ENCODE measurements around the gene NDOR1.

Gene NDOR1

DNA sequence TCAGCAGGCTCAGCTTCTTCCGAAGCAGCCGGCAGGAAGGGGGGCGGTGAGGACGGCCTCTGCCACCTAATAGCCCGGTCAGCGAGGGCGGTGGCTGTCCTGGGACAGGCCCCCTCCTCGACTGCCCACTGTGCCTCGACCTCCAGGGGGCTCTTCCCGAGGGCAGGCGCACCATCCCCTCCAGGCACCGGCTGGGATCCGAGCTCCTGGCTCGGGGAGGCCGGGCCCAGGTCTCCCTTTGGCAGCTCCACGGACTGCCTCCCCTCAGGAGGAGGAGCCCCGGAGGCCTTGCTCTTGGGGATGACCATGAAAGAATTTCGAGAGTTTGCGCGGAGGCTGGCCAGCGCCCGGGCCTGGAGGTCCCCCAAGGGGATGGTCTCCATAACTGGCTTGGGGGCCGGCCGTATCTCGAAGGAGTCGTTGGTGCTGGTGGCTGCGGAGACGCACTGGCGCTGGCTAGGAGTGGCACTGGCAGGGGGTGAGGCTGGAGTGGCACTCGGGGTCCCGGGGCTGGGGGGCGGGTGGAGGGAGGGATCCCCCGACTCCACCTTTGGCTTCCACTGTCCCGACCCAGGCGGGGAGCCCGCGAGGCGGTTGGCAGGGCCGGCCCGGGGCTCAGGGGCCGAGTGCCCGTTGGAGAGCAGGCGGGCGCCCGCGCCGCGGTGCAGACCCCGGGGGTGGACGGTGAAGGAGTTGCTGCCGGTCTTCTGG lies 5.9 kb upstream of the NDOR1 start:
- FAIRE-seq, result no peak

DNA sequence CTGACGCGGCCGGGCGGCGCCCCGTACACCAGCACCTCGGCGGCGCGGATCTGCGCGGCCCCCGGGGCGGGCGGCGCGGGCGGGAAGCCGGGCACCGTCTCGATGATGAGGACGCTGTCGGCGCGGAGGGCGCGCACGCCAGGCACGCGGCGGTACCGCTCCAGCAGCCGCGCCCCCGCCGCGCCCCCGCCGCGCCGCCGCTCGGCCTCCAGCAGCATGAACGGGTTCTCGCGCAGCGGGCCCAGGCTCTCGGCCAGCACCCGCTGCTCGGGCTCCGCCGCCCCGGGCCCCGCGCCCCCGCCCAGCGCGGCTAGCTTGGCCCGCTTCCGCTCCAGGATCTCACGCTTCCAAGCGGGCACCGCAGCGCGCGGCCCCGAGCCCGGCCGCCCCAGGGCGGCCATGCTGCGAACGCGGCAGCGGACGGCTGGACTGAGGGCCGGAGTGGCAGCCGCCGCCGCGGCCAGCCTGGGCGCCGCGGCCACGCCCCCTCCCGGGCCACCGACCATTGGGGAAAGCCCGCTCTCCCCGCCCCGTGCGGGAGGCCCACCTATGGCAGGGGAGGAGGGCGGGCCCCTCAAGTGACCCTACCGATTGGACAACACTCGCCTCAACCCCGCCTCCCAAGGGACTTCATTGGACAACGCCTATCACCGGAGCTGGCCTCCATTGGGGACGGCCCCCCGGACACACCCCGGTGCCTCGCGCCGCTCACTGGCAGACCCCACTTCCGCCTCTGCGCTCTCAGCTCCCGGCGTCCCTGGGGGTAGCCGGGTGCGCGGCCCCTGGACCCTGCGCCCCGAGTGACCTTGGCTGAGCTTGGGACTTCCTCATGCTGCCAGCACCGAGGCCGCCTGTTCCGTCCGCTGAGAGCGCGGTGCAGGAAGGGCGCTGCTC lies 4.9 kb upstream of the NDOR1 start, which contains the start of gene TPRN:
TSS of gene TPRN (minus strand) at position 431 of the 894 bp plus-strand sequence. CDS start at position 401, 30 bp downstream.
- FAIRE-seq, result peak; percentile 81

DNA sequence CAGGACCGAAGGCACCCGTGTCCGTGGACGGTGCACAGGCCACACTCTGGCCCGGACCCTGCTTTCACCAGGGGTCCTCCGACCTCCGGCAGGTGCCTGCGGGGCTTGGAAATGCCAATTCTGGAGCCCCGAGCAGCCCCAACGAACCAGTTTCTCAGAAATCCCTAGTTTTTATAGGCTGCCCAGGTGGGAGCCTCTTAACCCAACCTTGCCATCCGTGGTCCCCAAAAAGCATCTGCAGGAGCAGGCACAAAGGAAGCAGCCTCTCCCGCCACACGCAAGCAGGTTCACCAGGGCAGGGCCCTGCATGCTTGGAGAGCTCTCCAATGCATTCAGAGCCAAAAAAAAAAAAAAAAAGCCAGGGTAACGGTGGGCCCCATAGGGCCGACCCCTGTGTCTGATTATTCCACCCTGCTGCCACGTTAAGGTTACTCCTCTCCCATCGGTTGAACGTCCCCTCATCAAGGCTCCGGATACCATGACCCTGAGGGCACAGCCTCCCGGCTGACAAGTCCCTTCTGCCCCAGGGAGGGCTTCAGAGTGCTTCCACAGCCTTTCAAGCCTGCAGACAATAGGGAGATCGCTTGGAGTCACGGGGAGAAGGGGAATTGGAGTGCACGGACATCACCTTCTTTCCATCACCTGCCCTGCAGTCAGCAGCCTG lies 4.2 kb upstream of the NDOR1 start:
- no peak for FAIRE-seq

DNA sequence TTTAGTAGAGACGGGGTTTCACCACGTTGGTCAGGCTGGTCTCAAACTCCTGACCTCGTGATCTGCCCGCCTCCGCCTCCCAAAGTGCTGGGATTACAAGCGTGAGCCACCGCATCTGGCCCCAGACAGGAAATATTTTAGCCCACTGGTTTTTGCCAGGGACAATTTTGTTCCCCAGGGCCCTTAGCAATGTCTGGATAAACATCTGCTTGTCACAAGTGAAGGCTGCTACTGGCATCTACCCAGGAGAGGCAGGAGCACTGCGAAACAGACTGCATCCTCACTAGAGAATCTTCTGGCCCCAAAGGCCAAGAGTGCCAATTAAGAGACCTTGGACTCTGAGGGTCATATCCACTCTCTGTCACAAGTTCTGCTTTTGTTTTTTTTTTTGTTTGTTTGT lies 2.5 kb upstream of the NDOR1 start:
- FAIRE-seq, result no peak

DNA sequence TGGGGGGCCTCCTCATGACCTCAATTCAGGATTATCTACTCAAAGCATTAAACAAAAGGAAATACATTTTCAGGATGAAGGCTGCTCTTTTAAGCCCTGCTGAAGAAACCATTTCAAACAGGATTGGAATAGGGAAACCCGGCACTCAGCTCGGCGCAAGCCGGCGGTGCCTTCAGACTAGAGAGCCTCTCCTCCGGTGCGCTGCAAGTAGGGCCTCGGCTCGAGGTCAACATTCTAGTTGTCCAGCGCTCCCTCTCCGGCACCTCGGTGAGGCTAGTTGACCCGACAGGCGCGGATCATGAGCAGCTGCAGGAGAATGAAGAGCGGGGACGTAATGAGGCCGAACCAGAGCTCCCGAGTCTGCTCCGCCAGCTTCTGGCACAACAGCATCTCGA lies 772 bp upstream of the NDOR1 start:
- FAIRE-seq, result no peak

DNA sequence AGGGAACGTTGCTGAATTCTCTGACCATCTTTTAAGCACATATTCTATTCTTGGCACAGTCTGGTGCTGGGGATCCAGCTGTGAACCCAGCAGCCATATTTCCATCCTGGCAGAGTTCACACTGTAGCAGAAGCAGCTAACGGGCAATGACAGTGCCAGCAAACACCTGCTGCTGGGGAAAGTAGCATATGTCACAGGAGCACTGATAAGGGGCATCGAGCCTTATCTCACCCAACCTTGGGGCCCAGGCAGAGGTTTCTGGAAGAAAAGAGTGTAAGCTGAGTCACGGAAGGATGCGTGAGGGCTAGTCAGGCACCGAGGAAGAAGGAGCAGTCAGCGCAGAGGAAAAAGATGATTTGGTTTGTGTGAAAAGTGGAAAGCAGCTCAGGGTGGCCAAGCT lies 1.1 kb downstream of the NDOR1 start:
- FAIRE-seq, result no peak

DNA sequence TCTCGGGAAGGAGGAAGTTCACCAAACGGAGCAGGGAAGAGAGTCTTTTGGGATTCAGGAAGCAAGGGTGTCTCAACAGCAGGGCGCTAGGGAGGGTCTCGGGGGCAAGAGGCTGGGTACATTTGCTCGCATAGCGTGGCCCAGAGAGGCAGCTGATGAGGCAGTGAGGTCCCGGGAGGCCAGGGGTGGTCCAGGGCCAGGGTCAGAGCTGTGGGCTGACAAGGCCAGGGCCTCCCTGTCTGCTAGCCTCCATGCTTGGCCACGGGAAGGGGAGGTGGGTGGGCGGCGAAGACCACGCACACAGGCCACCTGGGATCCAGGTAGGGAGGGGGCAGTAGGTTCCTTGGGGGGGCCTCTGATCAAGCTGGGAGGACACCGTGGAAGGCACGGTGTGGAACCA lies 6.0 kb downstream of the NDOR1 start:
- FAIRE-seq, result no peak

DNA sequence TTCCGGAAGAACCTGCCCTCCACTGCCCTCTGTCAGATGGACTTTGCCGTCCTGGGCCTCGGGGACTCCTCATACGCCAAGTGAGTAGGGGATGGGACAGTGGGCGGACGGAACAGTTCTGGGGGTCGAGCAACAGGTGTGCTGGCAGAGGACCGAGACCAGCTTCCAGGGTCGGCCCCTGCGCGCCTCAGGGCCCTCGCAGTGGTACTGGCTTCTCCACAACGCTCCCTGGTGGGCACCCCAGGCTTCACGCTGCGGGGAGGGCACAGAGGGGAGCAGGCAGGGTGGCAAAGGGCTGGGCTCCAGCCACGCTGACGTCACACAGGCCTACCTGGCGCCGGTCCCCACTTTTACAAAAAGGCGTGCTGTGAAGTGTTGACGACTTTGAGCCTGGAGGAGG lies 7.0 kb downstream of the NDOR1 start:
- no peak for FAIRE-seq

DNA sequence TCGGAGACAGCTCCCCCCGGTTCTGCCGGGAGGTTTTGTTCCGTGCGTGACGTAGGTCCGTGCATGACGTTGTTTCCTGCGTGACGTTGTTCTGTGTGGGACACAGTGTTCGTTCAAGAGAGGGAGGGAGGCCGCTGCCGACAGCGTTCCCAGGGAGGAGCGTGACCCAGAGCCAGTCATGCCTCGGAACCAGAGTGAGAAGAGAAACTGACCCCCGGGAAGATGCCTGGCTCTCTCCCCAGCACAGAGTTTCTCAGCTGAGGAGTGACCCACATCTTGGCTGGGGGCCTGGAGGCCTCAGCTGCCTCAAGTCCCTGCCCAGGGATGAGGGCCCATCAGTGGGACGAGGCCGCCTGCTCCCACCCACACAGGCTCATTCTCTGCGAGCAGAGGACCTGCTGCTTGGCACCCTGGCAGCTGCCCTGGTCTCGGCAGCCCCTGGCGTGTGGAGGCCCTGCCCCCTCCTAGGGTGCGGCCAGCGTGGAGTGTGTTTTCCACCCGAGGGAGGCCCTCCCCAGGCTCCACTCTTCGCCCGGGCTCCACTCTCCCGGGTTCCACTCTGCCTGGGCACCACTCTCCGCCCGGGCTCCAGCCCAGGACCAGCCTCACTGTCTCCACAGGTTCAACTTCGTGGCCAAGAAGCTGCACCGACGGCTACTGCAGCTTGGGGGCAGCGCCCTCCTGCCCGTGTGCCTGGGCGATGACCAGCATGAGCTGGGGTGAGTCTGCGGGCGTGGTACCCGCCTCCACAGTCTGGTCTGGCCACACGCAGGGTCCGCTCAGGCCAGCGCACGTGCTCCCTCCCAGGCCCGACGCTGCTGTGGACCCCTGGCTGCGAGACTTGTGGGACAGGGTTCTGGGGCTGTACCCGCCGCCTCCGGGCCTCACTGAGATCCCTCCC lies 7.9 kb downstream of the NDOR1 start:
- FAIRE-seq, result no peak

DNA sequence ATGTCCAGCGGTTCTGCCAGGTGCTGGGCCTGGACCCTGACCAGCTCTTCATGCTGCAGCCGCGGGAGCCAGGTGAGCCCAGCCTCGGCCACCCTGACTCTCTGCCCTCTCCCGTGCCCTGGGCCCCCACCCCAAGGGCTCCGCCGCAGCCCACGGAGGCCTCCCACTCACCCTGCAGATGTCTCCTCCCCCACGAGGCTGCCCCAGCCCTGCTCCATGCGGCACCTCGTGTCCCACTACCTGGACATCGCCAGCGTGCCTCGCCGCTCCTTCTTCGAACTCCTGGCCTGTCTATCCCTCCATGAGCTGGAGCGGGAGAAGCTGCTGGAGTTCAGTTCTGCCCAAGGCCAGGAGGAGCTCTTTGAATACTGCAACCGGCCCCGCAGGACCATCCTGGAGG lies 9.1 kb downstream of the NDOR1 start:
- no peak for FAIRE-seq

DNA sequence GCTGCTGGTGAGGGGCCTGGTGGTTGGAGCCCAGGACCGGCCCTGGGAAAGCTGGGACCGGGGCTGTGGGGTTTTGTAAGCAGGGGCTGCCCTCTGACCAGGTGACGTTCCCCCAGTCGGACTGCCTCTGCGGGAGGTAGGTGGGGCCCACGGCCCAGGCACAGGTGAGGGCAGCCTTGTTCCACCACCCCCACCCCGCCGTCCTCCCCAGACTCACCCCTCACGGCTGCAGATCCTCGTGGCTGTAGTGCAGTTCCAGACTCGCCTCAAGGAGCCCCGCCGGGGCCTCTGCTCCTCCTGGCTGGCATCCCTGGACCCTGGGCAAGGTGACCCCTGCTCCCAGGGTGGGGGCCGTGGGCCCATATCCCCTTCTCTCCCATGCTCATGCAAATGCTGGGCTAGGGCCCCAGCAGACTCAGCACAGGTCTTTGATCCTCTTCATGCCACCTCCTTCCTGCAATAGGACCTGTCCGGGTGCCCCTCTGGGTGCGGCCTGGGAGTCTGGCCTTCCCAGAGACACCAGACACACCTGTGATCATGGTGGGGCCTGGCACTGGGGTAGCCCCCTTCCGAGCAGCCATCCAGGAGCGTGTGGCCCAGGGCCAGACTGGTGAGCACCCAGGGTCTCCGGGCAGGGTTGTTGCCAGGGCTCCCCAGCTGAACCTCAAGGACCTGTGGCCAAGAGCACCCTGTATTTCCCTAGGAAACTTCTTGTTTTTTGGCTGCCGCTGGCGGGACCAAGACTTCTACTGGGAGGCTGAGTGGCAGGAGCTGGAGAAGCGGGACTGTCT lies 9.9 kb downstream of the NDOR1 start:
- no peak for FAIRE-seq

DNA sequence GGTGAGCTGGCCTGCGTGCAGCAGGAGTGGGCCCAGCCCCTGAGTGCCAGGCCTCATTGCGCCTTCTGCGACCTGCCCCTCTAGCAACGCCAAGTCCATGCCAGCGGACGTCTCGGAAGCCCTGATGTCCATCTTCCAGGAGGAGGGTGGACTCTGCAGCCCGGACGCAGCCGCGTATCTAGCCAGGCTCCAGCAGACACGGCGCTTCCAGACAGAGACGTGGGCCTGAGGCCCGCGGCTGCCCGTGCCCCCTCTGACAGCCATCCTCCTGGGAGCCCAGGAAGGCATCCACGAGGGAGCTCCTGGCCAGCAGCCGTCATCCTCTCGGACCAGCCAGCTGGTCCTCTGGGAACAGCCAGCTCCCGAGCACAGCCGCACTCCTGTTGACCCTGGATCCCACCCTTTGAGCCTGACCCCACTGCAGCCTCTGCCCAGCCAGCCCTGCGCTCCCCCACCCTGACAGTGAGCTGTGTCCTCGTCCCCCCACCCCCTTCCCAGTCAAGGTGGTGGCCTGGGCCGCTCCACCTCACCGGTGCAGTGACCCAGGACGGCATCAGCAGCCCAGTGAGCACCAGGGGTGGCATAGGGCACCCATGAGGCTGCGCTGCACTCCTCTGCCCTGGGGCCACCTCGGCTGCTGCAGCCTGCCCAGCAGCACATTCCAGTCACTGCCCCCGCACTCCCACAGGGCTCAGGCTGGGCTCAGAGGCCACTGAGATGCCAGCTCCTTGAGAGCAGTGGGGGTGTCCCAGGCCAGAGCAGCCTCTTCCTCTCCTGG lies 10.9 kb downstream of the NDOR1 start:
- no peak for FAIRE-seq

DNA sequence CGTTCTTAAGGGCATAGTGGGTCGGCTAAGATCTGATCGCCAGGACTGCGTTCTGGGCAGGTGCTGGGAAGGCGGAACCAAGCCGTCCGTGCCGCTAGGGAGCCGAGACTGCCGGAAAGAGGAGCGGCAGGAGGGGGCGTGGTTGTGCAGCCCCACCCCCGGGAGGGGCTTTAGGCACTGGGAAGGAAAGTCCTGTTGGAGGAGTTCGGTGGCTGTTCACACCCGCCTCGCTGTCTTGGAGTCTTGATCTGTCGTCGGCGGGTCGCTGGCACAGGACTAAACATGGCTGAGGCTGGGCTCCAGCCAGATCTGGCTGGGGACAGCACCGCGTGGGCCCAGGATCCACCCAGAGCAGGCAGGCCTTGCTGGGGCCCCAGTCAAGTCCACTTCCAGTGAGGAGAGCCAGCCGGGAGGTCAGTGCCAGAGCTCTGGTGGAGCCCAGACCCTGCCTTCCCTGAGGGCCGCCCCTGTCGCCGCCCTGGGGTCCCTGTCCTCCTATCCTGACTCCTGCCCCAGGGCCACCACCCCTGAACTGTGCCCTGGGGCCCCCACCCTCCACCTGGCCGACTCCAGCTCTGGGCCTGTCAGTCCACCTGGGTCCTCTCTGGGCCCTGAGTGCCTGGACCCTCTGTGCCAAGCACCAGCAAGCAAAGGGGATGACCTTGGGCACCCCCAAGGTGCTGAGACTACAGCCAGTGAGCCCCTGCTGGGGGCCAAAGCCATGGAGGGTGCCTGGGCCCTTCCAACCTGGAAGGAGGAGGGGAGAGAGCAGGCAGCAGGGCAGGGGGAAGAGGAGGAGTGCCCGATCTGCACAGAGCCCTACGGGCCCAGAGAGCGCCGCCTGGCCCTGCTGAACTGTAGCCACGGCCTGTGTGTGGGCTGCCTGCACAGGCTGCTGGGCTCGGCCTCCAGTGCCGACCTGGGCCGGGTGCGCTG lies 12.0 kb downstream of the NDOR1 start:
- no peak for FAIRE-seq

DNA sequence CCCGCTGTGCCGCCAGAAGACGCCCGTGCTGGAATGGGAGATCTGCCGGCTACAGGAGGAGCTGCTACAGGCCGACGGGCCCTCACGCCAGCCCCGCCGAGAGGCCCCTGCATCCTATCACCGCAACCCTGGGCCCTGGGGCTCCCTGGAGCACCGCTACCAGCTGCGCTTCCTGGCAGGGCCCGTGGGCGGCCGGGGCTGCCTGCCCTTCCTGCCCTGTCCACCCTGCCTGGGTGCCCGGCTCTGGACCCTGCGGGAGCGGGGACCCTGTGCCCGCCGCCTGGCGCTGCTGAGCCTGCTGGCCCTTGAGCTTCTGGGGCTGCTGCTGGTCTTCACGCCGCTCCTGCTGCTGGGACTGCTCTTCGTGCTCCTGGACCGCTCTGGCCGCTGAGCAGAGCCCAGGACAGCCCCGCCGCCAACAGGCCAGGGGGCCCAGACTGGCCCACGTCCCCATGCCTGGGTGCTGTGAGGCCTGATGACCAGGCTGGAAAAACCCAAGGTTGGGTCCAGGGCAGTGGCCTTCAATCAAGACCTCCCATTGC lies 12.8 kb downstream of the NDOR1 start:
- FAIRE-seq, result no peak

DNA sequence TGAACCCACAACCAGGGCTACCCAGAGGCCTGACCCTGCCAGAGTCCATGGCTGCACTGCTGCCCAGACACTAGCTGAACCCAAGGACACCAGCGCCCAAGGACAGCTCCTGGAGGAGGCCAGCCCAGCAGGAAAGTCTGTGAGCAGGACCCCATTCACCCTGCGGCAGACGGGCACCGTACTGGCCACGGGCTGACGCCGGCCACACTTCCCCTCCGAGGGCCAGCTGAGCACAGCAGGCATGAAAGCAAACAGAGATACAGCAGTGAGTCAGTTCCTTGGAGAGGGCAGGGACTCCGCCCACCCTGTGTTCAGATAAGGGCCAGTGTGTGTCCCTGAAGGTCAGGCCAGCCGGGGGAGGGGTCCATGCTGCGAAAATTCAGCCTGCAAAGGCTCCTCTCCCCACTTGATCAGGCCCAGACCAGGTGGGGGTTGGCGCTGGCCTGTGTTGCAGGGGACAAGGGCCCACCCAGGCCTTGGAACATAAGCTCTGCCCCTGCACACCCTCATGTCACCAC lies 13.3 kb downstream of the NDOR1 start:
- no peak for FAIRE-seq

DNA sequence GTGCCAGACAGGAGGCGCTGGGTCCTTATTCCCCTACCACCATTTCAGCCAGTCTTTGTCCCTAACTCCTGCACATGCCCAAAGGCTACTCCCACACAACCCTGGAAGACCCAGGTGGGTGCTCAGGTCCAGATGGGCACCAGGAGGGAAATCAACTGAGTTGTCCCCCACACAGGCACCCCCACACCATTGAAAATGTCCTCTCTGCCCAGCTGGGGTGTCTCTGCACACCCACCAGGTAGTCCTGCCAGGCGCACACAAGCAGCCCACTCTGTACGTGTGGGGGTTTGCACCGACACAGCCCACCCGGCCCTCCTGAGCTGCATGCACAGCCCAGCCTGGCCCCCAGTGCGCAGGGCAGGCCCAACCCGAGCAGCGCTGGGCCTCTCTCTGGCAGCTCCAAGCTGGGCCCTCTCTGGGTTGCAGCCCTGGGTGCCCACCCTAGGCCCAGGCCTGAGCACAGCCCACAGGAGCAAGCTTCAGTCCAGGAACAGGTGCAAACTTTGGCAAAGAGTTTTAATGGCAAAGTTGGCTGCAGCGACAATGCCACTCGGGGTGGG lies 14.3 kb downstream of the NDOR1 start:
- no peak for FAIRE-seq

DNA sequence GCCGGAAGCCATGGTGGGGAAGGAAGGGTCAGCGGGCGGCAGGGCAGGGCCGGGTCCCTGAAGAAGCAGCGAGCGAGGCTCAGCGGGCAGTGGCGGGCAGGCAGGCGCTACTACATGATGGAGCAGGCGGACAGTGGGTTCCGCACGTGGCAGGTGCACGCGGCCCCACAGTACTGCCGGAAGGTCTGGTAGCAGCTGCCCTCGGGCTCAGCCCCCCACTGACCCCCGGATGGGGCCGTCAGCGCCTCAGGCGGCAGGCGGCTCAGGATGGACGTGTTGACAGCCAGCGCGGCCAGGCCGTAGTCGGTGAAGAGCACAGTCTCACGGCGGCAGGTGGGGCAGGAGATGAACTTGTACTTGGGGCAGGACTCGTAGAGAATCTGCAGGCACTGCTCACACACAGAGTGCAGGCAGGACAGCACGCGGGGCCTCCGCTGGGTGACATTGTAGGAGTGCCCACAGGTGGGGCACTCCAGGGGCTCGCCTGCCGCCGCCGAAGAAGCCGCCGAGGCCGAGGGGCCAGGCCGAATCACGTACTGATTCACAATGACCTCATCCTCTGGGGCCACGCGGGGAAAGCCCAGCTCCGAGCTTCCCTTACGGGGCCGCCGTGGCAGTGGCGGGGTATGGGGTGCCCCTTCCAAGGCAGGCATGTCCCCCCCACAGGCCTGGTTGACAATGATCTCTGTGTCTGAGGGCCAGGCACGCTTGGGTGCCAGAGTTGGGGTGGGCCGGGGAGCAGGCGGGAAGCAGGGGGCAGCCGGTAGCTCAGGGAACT lies 15.0 kb downstream of the NDOR1 start:
- no peak for FAIRE-seq

DNA sequence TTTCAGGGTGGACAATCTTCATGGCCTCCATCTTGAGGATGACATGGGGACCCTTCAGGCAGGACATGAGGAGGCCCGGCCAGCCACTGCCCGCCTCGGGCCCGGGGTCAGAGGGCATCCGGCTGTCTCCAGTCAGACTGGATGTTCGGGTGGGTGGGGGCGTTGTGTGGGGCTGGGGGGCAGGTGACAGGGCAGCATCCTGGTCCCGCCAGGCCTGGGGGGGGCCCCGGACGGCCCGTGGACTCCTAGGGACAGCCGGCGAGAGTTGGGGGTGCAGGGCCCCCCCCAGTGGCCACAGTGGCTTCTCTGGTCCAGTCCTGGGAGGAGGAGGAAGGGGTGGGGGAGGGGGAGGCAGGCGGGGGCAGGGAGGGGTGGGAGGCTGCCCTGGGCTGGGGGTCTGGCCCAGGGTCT lies 15.6 kb downstream of the NDOR1 start:
- no peak for FAIRE-seq
